OCI-LY3 (cell line): ENCODE measurements around the gene EYS.

ENCODE experiments used
- H2AFZ ChIP-seq: fragments of 200-600, 300-600 bp; shearing (Covaris generic); 2 replicates; pipeline ENCODE4 v1.6.0; 2014; ENCODE audit warnings: antibody characterized with exemption, low read depth, low read length
- H3K27ac ChIP-seq: fragments of 200-600, 300-600 bp; sonication (generic); 2 replicates; pipeline ENCODE4 v1.5.1; 2014; ENCODE audit warnings: mild to moderate bottlenecking, low read length, moderate library complexity, mixed read lengths
- H3K27me3 ChIP-seq: fragments of 200-600, 300-600 bp; sonication (generic); 2 replicates; pipeline ENCODE4 v1.6.1; 2014; ENCODE audit warnings: low read depth, low read length, mixed read lengths
- H3K36me3 ChIP-seq: fragments of 200-600, 300-600 bp; sonication (generic); replicated peaks from 2 replicates; pipeline ENCODE3; 2014; ENCODE audit warnings: low read depth, low read length, mixed read lengths
- H3K4me1 ChIP-seq: fragments of 300-600, 200-600 bp; sonication (generic); 2 replicates; pipeline ENCODE4 v1.6.1; 2014; ENCODE audit warnings: low read length, mixed read lengths
- H3K4me2 ChIP-seq: fragments of 200-600, 300-600 bp; sonication (generic); 2 replicates; pipeline ENCODE4 v1.6.1; 2014; ENCODE audit warnings: low read length, mixed read lengths
- H3K4me3 ChIP-seq: fragments of 300-600, 200-600 bp; sonication (generic); 2 replicates; pipeline ENCODE4 v1.5.1; 2014; ENCODE audit warnings: antibody characterized with exemption, mild to moderate bottlenecking, low read length, moderate library complexity
- H3K79me2 ChIP-seq: fragments of 300-600, 200-600 bp; shearing (Covaris generic); 2 replicates; pipeline ENCODE4 v1.6.1; 2014; ENCODE audit warnings: mild to moderate bottlenecking, low read length, mixed read lengths
- H3K9ac ChIP-seq: fragments of 300-600, 200-600 bp; shearing (Covaris generic); 2 replicates; pipeline ENCODE4 v1.6.0; 2014; ENCODE audit warnings: mild to moderate bottlenecking, low read length, moderate library complexity
- H3K9me3 ChIP-seq: fragments of 200-600, 300-600 bp; shearing (Covaris generic); 2 replicates; pipeline ENCODE4 v1.6.1; 2014; ENCODE audit warnings: low read length, mixed read lengths; ENCODE audit not compliant: insufficient read depth
- H4K20me1 ChIP-seq: fragments of 200-600, 300-600 bp; sonication (generic); 2 replicates; pipeline ENCODE4 v1.6.1; 2016; ENCODE audit warnings: low read length, mixed read lengths; ENCODE audit not compliant: insufficient read depth
- CTCF ChIP-seq: fragments of 200-600, 300-600 bp; sonication (generic); IDR thresholded peaks from 2 replicates; pipeline ENCODE4 v1.5.1; 2014; ENCODE audit warnings: antibody characterized with exemption, low read length, low read depth
- EZH2phosphoT487 ChIP-seq: fragments of 200-600 bp; shearing (Covaris generic); IDR thresholded peaks from 2 replicates; pipeline ENCODE4 v1.6.1; 2018; ENCODE audit warnings: antibody characterized with exemption, mixed run types, low read depth

EYS gene

DNA sequence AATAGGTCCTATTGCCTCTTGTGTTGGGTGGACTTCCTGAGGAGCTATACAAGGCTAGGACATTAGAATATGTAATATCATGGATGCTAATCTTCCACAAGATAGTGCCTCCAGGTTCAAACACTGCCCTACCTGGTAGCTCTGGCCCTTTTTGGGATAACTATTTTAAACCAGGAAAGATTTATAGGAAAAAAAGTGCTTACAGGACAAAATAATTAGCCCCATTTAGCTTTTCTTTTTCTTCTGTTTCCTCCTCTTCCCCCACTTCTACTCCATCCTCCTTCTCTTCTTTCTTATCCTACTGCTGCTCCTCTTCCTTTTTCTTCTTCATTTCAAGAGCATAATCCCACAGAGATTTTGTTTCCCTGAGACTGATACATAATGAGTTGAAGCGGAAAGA lies 1104.0 kb downstream of the EYS start:
- H3K4me1 ChIP-seq, result no peaks in the 10 kb centered on the region
- no peak overlapping the region for H3K4me2 ChIP-seq
- H3K4me3 ChIP-seq, result no peak overlapping the region
- H2AFZ ChIP-seq, result no peak overlapping the region
- no peaks in the 10 kb centered on the region for H3K79me2 ChIP-seq
- H4K20me1 ChIP-seq, result no peaks in the 10 kb centered on the region
- no peaks in the 10 kb centered on the region for H3K27me3 ChIP-seq
- no peaks in the 10 kb centered on the region for H3K9me3 ChIP-seq
- no peaks in the 10 kb centered on the region for H3K36me3 ChIP-seq
- H3K27ac ChIP-seq, result no peak overlapping the region
- no peak overlapping the region for H3K9ac ChIP-seq
- TF ChIP-seq EZH2phosphoT487 (no peak), CTCF (no peak)

GRCh38 chr6:64591676-64592036 lies 1115.4 kb downstream of the EYS start:
- H3K27me3 ChIP-seq, result no peaks in the 10 kb centered on the region
- no peak overlapping the region for H3K27ac ChIP-seq
- no peak overlapping the region for H3K4me2 ChIP-seq
- no peaks in the 10 kb centered on the region for H3K36me3 ChIP-seq
- H3K9ac ChIP-seq, result no peak overlapping the region
- H4K20me1 ChIP-seq, result no peaks in the 10 kb centered on the region
- peaks cover 18% of the 10 kb centered on the region for H3K4me1 ChIP-seq
- no peak overlapping the region for H2AFZ ChIP-seq
- TF ChIP-seq CTCF (no peak), EZH2phosphoT487 (no peak)
- H3K9me3 ChIP-seq, result no peaks in the 10 kb centered on the region
- H3K4me3 ChIP-seq, result no peak overlapping the region
- no peaks in the 10 kb centered on the region for H3K79me2 ChIP-seq

GRCh38 chr6:64590965-64591675 lies 1115.9 kb downstream of the EYS start:
- H3K4me1 ChIP-seq, result peaks cover 17% of the 10 kb centered on the region
- H4K20me1 ChIP-seq, result no peaks in the 10 kb centered on the region
- H3K79me2 ChIP-seq, result no peaks in the 10 kb centered on the region
- H3K27ac ChIP-seq, result no peak overlapping the region
- 0 out of 2 replicates have a peak overlapping the region, but pooled peaks have one; percentile 27 for H2AFZ ChIP-seq
- no peaks in the 10 kb centered on the region for H3K9me3 ChIP-seq
- no peak overlapping the region for H3K9ac ChIP-seq
- TF ChIP-seq CTCF (no peak), EZH2phosphoT487 (no peak)
- no peak overlapping the region for H3K4me3 ChIP-seq
- H3K27me3 ChIP-seq, result no peaks in the 10 kb centered on the region
- no peak overlapping the region for H3K4me2 ChIP-seq
- no peaks in the 10 kb centered on the region for H3K36me3 ChIP-seq

- H4K20me1 ChIP-seq, result no peaks in the 10 kb centered on the region
- no peak overlapping the region for H3K4me3 ChIP-seq
- H3K4me2 ChIP-seq, result peak overlapping the region; percentile 11
- H3K4me1 ChIP-seq, result peaks cover 7% of the 10 kb centered on the region; the same call in 1 of the 2 replicates
- TF ChIP-seq CTCF (no peak), EZH2phosphoT487 (no peak)
- peak overlapping the region; percentile 28; the same call in 1 of the 2 replicates for H2AFZ ChIP-seq
- no peak overlapping the region for H3K27ac ChIP-seq
- H3K9me3 ChIP-seq, result no peaks in the 10 kb centered on the region
- no peaks in the 10 kb centered on the region for H3K27me3 ChIP-seq
- H3K79me2 ChIP-seq, result no peaks in the 10 kb centered on the region
- H3K36me3 ChIP-seq, result no peaks in the 10 kb centered on the region
- H3K9ac ChIP-seq, result no peak overlapping the region
Observed at GRCh38 chr6:64589961-64590360, 1117.1 kb downstream of the EYS start.
